Stomach (tissue), 4 donors: ENCODE data around the gene ATP6V0D1.

Experiments
- POLR2A ChIP-seq, 4 donors: fragments of 450-650 bp; IDR thresholded peaks; one replicate each; pipeline ENCODE4 v1.6.1; 2016; ENCODE audit warnings: antibody characterized with exemption in 4 of 4, control low read depth in 2 of 4, mild to moderate bottlenecking in 1 of 4, moderate library complexity in 1 of 4
- TF ChIP-seq, protein P1 (sequence below), 7 experiments: fragments of 450-650 bp in 4 of 7; fragments of 200-600 bp in 3 of 7; sonication (generic) in 3 of 7; IDR thresholded peaks; one replicate each; pipeline ENCODE4 v1.5.1; 2016 to 2019; ENCODE audit warnings: antibody characterized with exemption in 7 of 7, control low read depth in 2 of 7, mild to moderate bottlenecking in 1 of 7

DNA sequence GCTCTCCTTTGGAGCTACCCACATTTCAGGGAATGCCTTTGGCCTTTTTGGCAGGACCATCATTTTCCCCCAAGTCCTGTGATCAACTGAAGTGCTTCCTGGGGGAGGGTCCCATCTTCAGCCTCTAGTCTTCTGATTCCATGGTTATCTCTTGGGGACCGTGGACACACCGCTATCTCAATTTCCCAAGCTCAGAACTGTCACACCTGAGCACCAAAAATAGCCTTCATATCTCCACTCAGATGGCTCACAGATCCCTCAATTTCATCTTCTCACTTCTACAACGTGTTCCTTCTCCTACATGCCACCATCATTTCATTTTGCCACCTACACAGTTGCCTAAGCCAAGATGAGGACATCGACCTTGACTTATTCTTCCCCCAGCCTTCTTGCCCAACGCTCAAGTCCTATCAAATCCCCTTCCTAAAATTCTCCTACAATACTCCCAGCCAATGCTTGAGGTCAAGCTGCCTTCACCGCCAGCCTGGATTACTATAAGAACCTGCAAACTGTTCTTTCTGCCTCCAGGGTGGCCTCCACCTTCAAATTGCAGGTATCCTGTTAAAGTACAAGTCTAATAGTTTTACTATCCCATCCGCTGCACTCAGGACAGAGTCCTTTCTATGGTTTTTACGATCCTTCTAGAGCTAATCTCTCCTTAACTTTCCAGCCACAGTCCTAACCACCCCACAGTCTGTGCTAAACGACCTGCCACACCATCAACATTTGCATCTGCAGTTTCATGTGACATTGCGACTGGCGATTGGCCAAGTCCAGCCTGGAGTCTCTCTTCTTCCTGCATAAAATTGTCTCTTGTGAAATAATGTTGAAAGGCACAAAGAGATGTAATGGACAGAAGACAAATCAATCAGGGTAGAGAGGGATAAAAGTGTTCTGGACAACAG is 6.2 kb downstream of the ATP6V0D1 start:
- no peak for TF ChIP-seq POLR2A (IDR thresholded peaks at IDR 0.05)
- TF ChIP-seq, protein P1, sequence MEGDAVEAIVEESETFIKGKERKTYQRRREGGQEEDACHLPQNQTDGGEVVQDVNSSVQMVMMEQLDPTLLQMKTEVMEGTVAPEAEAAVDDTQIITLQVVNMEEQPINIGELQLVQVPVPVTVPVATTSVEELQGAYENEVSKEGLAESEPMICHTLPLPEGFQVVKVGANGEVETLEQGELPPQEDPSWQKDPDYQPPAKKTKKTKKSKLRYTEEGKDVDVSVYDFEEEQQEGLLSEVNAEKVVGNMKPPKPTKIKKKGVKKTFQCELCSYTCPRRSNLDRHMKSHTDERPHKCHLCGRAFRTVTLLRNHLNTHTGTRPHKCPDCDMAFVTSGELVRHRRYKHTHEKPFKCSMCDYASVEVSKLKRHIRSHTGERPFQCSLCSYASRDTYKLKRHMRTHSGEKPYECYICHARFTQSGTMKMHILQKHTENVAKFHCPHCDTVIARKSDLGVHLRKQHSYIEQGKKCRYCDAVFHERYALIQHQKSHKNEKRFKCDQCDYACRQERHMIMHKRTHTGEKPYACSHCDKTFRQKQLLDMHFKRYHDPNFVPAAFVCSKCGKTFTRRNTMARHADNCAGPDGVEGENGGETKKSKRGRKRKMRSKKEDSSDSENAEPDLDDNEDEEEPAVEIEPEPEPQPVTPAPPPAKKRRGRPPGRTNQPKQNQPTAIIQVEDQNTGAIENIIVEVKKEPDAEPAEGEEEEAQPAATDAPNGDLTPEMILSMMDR (IDR thresholded peaks at IDR 0.05) = no peak
